GM19452 (cell line): Measurements from ENCODE around the gene ZNF587.
"Not testable (repeated sequence)": the region's sequence is repeated elsewhere in the genome, so short reads cannot be mapped to it uniquely, and the experiment has no call there.

Source experiments
- ATAC-seq: cut with Tn5 transposase; IDR thresholded peaks from one replicate; pipeline ENCODE4 v1.9.1; 2021; ENCODE audit not compliant: unreplicated experiment

The ZNF587 gene

GRCh38 chr19:57821501-57821900 lies 28.2 kb upstream of the ZNF587 start:
- ATAC-seq = not testable (repeated sequence)

GRCh38 chr19:57823155-57823554 lies 26.5 kb upstream of the ZNF587 start:
- ATAC-seq = not testable (repeated sequence)

GRCh38 chr19:57823608-57824007 lies 26.1 kb upstream of the ZNF587 start:
- not testable (repeated sequence) for ATAC-seq

- no peak for ATAC-seq
Observed at GRCh38 chr19:57825511-57825910, 24.1 kb upstream of the ZNF587 start.

DNA sequence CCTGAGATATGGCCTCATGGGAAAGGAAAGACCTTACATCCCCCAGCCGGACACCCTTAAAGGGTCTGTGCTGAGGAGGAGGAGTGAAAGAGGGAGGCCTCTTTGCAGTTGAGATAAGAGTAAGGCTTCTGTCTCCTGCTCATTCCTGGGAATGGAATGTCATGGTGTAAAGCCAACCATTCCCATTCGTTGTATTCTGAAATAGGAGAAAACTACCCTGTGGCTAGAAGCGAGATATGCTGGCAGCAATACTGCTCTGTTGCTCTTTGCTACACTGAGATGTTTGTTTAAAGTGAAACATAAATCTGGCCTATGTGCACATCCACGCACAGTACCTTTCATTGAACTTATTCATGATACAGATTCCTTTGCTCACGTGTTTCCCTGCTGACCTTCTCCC lies 20.3 kb upstream of the ZNF587 start:
- no peak for ATAC-seq

GRCh38 chr19:57830071-57830602 lies 19.5 kb upstream of the ZNF587 start, which contains the start of gene ZNF587B:
Gene ZNF587B (plus strand): TSS chr19:57830299. CDS start chr19:57830529, 230 bp downstream.
- ATAC-seq = no peak

- ATAC-seq = not testable (repeated sequence)
Observed at GRCh38 chr19:57836991-57837390, 12.7 kb upstream of the ZNF587 start.

DNA sequence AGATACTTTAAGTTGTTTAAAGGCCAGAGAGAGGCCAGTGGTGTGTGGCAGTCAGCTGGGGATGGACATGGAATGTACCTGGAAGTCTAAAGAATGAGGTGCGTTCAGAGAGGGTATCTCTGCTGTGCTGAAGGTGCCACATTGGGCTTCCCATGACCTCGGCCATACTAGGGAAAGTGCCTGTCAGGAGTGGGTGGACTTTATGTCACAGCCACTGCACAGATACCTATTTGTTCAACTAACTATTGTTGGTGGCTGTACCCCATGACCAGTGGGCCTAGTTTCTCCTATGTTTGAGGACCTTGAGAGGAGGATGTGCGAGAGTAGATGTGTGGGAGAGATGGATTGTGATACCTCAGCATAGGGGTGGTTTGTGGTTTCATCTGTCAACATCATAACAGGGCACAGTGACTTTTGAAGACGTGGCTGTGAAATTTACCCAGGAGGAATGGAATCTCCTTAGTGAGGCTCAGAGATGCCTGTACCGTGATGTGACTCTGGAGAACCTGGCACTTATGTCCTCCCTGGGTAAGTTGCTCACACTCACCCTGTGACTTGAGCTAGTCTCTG lies 11.0 kb upstream of the ZNF587 start:
- ATAC-seq = not testable (repeated sequence)

GRCh38 chr19:57841122-57841763 lies 8.4 kb upstream of the ZNF587 start:
- ATAC-seq = no peak

DNA sequence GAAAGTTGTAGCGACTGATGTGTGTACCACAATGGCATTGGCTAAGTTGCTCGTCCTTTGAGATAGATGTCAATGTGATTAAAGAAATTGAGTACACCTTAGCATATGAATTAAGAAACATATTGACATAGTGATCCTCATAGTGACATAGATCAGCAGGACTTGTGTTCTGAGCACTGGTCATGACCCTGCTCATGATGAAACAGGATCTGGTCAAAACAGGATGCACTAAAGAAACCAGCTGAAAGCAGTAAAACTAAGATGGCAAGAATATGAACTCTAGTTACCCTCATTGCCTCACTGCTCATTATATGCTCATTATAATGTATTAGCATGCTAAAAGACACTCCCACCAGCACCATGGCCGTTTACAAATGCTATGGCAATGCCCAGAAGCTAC lies 2.5 kb upstream of the ZNF587 start:
- ATAC-seq = not testable (repeated sequence)

GRCh38 chr19:57849162-57849665 lies 445 bp upstream of the ZNF587 start:
- ATAC-seq = peak; percentile 15

GRCh38 chr19:57850553-57851017 lies 926 bp downstream of the ZNF587 start:
- ATAC-seq = no peak

DNA sequence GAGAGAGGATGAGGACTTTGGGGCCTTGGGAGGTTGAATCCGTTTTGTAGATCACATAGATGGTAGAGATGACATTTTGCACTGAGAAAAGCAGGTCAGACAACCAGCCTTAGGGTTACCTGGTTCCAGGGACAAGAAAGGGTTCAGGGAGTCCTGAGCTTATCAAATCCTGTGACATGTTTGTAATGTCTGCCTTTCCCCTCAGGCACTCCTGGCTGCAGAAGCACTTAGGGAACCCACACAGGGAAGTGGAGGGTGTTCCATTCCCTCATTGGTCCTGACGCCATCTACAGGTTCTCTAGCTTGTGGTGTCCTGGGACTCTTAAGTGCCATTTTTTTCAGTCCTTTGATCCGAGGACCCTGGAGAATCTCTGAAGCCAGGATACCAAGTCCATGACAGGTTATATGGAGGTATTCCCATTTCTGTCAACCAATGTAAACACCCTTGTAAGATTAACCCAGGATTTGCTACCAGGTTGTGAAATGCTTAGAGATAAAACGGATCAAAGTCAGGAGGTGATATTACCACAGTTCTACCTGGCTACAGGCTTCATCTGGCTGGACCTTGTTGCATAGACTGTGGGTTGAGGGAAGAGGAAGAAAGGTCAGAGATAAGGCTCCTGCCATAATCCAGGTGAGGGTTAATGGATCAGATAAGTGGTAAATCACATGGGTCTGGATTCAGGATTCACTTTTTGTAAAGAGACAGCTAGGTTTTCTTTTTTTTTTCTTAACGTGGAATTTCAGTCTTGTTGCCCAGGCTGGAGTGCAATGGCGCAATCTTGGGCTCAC lies 2.3 kb downstream of the ZNF587 start:
- ATAC-seq = not testable (repeated sequence)

DNA sequence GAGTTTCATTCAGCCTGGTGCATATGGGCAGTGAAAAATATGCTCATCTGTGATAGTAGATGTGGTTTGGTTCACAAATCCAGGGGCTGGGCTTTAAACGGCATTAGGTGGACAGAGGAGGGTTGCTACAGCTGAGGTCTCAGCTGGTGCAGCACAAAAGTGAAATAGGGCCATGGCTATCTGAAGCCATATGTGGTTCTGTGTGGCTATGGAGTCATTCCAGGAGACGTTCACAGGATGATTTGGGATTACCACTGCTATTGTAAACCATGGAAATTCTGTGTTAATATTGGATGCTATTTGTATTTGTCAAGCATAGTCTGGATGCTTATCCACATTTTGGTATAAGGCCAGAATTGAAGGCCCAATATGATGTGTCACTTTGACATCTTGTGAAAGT lies 4.5 kb downstream of the ZNF587 start:
- not testable (repeated sequence) for ATAC-seq

GRCh38 chr19:57862351-57862750 lies 12.7 kb downstream of the ZNF587 start:
- not testable (repeated sequence) for ATAC-seq

DNA sequence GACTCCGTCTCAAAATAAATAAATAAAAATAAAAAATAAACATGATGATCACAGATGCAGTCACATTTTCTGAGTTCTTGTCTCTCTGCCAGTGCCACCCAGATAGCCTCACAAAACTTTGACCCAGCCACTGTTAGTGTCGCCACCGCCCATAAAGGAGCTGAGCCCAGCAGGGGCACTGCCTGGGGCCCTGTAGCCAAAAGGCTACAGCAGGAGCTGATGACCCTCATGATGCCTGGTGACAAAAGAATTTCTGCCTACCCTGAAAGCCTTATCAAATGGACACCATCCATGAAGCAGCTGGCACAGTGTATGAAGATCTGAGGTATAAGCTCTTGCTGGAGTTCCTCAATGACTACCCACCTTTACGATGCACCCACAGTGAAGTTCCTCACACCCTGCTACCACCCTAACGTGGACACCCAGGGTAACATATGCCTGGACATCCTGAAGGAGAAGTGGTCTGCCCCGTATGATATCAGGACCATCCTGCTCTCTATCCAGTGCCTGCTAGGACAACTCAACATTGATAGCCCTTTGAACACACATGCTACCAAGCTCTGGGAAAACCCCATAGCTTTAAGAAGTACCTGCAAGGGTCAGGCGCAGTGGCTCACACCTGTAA lies 18.3 kb downstream of the ZNF587 start:
- no peak for ATAC-seq

- ATAC-seq = not testable (repeated sequence)
Observed at GRCh38 chr19:57869655-57870054, 20.0 kb downstream of the ZNF587 start.

GRCh38 chr19:57870225-57870624 lies 20.6 kb downstream of the ZNF587 start:
- ATAC-seq = no peak

GRCh38 chr19:57872450-57872849 lies 22.8 kb downstream of the ZNF587 start:
- ATAC-seq = no peak

- ATAC-seq = not testable (repeated sequence)
Observed at GRCh38 chr19:57873883-57874799, 24.5 kb downstream of the ZNF587 start.
